Adrenal gland (tissue), 5 donors: ENCODE data around the gene NUP85.

Source experiments
- CTCF ChIP-seq, 6 experiments: fragments of 450-650 bp in 4 of 6; fragments of 200-600 bp in 2 of 6; sonication (generic) in 1 of 6; IDR thresholded peaks; 1 replicate in 5 of 6; 2 replicates in 1 of 6; pipeline versions ENCODE4 v1.5.1 to v1.8.0; 2016 to 2021; ENCODE audit warnings: antibody characterized with exemption in 6 of 6, mild to moderate bottlenecking in 2 of 6, moderate library complexity in 1 of 6
- POLR2A ChIP-seq, 2 donors: fragments of 450-650 bp; IDR thresholded peaks; one replicate each; pipeline ENCODE4 v1.6.1; 2017; ENCODE audit warnings: antibody characterized with exemption in 2 of 2, mild to moderate bottlenecking in 2 of 2, moderate library complexity in 1 of 2
- donor health status: DM: no; HTN: no; CAD: no.

GRCh38 chr17:75270218-75270965 lies 64.9 kb downstream of the NUP85 start:
- TF ChIP-seq POLR2A (IDR thresholded peaks at IDR 0.05) (peak in 1 of 2 donors; percentile 64), CTCF (IDR thresholded peaks at IDR 0.05) (peak in 4 of 6 experiments; percentile 30 to 56 (median 41))
